Astrocyte of the spinal cord (primary cell): ENCODE measurements around the gene PRSS27.
A peak's percentile ranks its signal among the peaks of the same experiment; 100 is the strongest.
"Not testable (repeated sequence)": the region's sequence is repeated elsewhere in the genome, so short reads cannot be mapped to it uniquely, and the experiment has no call there.

Source experiments
- DNase-seq: peaks from one replicate; pipeline ENCODE4 v3.0.0; 2011; ENCODE audit warnings: low read depth, low spot score
- H3K4me3 ChIP-seq: 2 replicates; pipeline ENCODE4 v1.5.1; 2011; ENCODE audit warnings: low read depth, mild to moderate bottlenecking, low read length, moderate library complexity
- in situ Hi-C: cut with HindIII; loops from 2 replicates; pipeline ENCODE4 v1.10.0; 2017; ENCODE audit warnings: low sequenced_read_pairs
- TF ChIP-seq, protein P1 (sequence below): IDR thresholded peaks from 2 replicates; pipeline ENCODE4 v1.5.1; 2012; ENCODE audit warnings: low read depth, mild to moderate bottlenecking, low read length, inconsistent platforms

The PRSS27 gene

DNA sequence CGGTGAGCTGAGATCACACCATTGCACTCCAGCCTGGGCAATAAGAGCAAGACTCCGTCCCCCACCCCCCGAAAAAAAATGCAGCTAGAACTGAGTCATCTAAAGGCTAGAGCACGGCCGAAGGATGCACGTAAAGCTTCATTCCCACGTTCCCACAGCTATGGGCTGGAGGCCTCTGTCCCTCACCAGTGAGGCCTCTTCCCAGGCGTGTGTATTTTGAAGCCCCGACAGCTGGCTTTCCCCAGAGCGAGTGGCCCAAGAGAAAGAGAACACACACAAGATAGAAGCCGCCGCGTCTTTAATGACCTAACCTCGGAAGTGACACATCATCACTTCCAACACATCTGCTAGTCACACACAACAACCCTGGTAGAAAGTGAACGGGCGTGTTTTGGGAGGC lies 44.3 kb downstream of the PRSS27 start:
- no peak overlapping the region for H3K4me3 ChIP-seq
- in situ Hi-C loops = no loop called here
- no peak for DNase-seq
- TF ChIP-seq, protein P1, sequence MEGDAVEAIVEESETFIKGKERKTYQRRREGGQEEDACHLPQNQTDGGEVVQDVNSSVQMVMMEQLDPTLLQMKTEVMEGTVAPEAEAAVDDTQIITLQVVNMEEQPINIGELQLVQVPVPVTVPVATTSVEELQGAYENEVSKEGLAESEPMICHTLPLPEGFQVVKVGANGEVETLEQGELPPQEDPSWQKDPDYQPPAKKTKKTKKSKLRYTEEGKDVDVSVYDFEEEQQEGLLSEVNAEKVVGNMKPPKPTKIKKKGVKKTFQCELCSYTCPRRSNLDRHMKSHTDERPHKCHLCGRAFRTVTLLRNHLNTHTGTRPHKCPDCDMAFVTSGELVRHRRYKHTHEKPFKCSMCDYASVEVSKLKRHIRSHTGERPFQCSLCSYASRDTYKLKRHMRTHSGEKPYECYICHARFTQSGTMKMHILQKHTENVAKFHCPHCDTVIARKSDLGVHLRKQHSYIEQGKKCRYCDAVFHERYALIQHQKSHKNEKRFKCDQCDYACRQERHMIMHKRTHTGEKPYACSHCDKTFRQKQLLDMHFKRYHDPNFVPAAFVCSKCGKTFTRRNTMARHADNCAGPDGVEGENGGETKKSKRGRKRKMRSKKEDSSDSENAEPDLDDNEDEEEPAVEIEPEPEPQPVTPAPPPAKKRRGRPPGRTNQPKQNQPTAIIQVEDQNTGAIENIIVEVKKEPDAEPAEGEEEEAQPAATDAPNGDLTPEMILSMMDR = no peak

DNA sequence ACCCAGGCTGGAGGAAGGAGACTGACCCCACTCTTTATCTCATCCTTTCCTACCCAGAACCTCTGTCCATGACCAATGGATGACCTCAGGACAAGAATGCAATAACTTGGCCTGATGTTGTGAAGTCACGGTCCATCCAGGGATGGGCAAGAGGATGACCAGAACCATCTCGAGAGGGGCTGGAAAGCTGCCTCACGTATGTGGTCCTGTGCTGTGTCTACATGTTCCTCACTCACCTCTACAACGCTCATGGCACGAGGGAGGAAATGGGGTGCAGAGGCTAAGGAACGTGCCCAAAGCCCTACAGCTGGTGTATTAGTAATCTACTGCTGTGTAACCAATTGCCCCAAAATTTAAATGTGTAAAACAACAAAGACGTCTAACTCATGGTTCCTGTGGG lies 45.0 kb downstream of the PRSS27 start:
- in situ Hi-C loops = no loop called here

DNA sequence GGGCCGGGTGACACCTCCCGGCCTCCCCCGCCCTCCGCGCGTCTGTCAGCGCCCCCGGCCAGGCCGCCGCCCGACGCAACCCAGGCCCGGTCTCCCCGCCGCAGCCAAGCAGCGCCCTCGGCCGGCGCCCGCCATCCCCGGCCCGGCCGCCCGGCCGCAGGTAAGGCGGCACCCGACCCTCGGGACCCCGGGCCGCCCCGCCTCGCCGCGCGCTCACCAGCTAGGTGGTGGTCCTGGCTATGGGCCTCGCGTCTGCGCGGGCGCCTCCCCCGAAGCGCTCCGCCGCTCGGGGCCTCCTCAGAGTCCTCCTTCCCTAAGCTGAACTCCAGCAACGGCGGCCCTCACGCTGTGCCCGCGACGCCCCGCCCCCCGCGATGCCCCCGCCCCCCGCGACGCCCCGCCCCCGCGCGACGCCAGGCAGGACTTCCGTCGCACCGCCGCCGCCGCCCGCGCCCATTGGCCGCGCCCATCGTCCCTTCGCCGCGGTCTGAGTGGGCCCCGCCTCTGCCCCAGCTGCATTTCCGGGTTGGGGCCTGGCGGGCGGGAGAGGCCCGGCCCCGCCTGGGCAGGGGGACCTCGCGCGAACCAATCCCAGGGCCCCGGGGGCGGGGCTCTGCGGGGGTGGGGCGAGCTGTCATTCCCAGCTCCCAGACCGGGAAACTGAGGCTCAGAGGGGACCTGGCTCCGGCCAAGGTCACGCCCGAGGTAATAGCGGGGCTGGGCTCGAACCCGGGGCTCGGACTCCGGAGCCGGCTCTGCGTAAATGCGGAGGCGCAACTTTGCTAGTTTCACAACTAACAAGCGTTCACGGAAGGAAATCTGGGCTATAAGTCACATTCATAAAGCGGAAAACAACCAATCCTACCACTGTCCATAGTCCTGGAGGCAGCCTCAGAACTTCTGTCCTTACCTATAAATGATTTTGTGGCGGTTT lies 46.7 kb downstream of the PRSS27 start:
- TF ChIP-seq, protein P1 = no peak
- in situ Hi-C loops = no loop called here
- DNase-seq = peak; percentile 96
- H3K4me3 ChIP-seq = peak overlapping the region; percentile 67

More for the DNA sequence above, 45.0 kb downstream of the PRSS27 start:
- TF ChIP-seq, protein P1 = no peak
- H3K4me3 ChIP-seq = no peak overlapping the region
- DNase-seq = no peak

DNA sequence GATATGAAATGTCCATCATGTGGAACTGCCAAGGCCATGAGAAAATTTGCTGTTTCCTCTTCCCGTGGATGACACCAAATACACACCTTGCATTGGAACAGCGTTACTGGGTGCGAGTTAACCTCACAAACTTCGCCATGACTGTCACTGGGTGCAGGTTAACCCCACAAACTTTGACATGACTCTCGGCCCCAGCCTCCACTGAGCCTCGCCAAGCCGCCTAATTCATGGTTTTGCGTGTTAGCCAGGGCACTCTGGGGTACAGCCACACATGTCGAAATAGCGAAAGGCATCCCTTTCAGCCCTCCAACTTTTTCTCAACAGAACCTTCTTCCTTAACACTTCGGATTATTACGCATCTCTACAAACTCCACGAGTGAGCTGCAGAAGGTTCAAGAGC lies 48.3 kb downstream of the PRSS27 start:
- DNase-seq = no peak
- in situ Hi-C loops = no loop called here
- TF ChIP-seq, protein P1 = no peak
- H3K4me3 ChIP-seq = no peak overlapping the region

DNA sequence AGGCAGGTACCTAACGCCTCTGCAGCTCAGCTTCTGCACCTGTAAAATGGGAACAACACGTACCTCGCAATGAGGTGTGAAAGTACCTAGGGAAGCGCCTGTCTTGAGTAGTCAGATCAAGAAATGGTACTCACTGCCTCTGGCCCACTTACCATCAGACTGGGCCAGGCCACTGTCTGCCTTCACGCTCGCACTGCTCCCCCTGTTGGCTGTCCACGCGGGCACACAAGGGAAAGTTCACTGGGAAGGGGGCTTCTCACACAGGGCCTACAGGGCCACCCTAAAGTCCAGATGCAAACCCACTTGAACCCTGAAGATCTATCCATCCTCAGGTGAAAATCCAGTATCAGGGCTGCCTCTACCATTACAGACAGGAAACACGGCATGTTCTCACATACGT lies 48.8 kb downstream of the PRSS27 start:
- DNase-seq, in situ Hi-C loops, H3K4me3 ChIP-seq: not testable (repeated sequence)
- TF ChIP-seq, protein P1 = peak; percentile 40

DNA sequence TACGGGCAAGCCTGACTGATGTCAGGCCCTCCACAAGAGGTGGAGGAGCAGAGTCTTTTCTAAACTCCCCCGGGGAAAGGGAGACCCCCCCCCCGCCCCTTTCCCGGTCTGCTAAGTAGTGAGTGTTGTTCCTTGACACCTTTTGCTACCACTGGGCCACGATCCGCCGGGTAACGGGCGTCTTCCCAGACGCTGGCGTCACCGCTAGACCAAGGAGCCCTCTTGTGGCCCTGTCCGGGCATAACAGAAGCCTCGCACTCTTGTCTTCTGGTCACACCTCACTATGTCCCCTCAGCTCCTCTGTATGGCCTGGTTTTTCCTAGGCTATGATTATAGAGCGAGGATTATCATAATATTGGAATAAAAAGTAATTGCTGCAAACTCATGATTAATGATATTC lies 50.0 kb downstream of the PRSS27 start:
- DNase-seq = peak; percentile 40
- in situ Hi-C loops, H3K4me3 ChIP-seq: not testable (repeated sequence)
- TF ChIP-seq, protein P1 = peak; percentile 76

DNA sequence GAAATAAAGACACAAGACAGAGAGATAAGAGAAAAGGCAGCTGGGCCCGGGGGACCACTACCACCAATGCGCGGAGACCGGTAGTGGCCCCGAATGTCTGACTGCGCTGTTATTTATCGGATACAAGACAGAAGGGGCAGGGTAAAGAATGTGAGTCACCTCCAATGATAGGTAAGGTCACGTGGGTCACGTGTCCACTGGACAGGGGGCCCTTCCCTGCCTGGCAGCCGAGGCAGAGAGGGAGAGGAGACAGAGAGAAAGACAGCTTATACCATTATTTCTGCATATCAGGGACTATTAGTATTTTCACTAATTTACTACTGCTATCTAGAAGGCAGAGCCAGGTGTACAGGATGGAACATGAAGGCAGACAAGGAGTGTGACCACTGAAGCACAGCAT lies 50.4 kb downstream of the PRSS27 start:
- DNase-seq, H3K4me3 ChIP-seq, in situ Hi-C loops: not testable (repeated sequence)

DNA sequence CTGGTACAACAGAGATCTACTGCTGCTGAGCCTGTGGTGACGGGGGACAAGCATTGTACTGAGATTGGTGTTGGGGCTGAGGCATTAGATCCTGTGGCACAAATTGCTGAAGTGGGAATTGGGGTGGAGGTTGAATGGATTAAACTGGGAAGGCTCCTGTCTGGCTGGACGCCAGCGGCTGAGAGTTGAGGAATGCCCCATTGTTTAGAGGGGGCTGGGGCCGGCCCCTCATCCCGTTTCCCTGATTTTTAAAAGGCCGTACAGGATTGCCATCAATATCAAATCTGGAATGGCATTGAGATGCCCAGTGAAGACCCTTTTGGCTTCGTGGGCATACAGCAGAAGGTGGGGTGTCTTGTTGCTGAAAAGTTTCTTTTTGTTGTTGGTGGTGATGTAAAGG lies 53.4 kb downstream of the PRSS27 start:
- DNase-seq, in situ Hi-C loops, H3K4me3 ChIP-seq: not testable (repeated sequence)
